ENCODE measurements around the gene GAMT. TPM values are rescaled to one million over a fixed set of nuclear protein-coding genes. Genes with fewer than 3 reads are reported as not detected.

Gene GAMT
- total and polyA plus RNA-seq, 3 donors from 2014 or later: 92.2 to 191 (median 144) TPM

- intact Hi-C loops (cut with DNase I; ENCODE audit: low total_unique reads): no loop called here
- no peaks in the 10 kb centered on the region for H3K36me3 ChIP-seq (ENCODE audit: low read depth, missing control alignments)
- no peaks in the 10 kb centered on the region for H3K9me3 ChIP-seq
- no peak overlapping the region for H3K4me3 ChIP-seq
- WGBS, 2 donors: 65 to 69% methylated on average over 16 to 28 of the region's 28 CpGs
- H3K27ac ChIP-seq: peak overlapping the region; percentile 61 to 82
- DNase-seq: no peak
- H3K27me3 ChIP-seq: no peaks in the 10 kb centered on the region
- peaks cover 65% of the 10 kb centered on the region for H3K4me1 ChIP-seq
- TF ChIP-seq, protein P1, sequence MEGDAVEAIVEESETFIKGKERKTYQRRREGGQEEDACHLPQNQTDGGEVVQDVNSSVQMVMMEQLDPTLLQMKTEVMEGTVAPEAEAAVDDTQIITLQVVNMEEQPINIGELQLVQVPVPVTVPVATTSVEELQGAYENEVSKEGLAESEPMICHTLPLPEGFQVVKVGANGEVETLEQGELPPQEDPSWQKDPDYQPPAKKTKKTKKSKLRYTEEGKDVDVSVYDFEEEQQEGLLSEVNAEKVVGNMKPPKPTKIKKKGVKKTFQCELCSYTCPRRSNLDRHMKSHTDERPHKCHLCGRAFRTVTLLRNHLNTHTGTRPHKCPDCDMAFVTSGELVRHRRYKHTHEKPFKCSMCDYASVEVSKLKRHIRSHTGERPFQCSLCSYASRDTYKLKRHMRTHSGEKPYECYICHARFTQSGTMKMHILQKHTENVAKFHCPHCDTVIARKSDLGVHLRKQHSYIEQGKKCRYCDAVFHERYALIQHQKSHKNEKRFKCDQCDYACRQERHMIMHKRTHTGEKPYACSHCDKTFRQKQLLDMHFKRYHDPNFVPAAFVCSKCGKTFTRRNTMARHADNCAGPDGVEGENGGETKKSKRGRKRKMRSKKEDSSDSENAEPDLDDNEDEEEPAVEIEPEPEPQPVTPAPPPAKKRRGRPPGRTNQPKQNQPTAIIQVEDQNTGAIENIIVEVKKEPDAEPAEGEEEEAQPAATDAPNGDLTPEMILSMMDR (IDR thresholded peaks at IDR 0.05): no peak
- TF ChIP-seq POLR2A (IDR thresholded peaks at IDR 0.05): no peak
Observed at GRCh38 chr19:1416014-1416841, 14.9 kb upstream of the GAMT start.

- Histone ChIP-seq H3K27ac (no peak overlapping the region), H3K36me3 (ENCODE audit: low read depth, missing control alignments) (no peaks in the 10 kb centered on the region), H3K4me3 (no peak overlapping the region), H3K4me1 (peaks cover 83% of the 10 kb centered on the region), H3K9me3 (no peaks in the 10 kb centered on the region), H3K27me3 (no peaks in the 10 kb centered on the region)
- 73 to 88% methylated on average over 19 to 36 of the region's 36 CpGs for WGBS, 2 donors
- no peak for DNase-seq
- intact Hi-C loops (cut with DNase I; ENCODE audit: low total_unique reads): no loop called here
- TF ChIP-seq, protein P1 (IDR thresholded peaks at IDR 0.05): no peak
Observed at GRCh38 chr19:1412995-1413800, 11.9 kb upstream of the GAMT start.

GRCh38 chr19:1412323-1412923 lies 11.1 kb upstream of the GAMT start:
- Histone ChIP-seq H3K9me3 (no peaks in the 10 kb centered on the region), H3K27ac (no peak overlapping the region), H3K36me3 (ENCODE audit: low read depth, missing control alignments) (no peaks in the 10 kb centered on the region), H3K4me1 (peaks cover 75% of the 10 kb centered on the region), H3K27me3 (no peaks in the 10 kb centered on the region), H3K4me3 (no peak overlapping the region)
- 70 to 85% methylated on average over 12 to 21 of the region's 21 CpGs for WGBS, 2 donors
- no peak for DNase-seq
- intact Hi-C loops (cut with DNase I; ENCODE audit: low total_unique reads): no loop called here
- TF ChIP-seq POLR2A (IDR thresholded peaks at IDR 0.05): no peak

- Histone ChIP-seq H3K27me3 (no peaks in the 10 kb centered on the region), H3K9me3 (no peaks in the 10 kb centered on the region), H3K36me3 (ENCODE audit: low read depth, missing control alignments) (no peaks in the 10 kb centered on the region), H3K27ac (peak overlapping the region; percentile 1 to 50), H3K4me3 (no peak overlapping the region), H3K4me1 (peaks cover 69% of the 10 kb centered on the region)
- no peak for TF ChIP-seq POLR2A (IDR thresholded peaks at IDR 0.05)
- TF ChIP-seq, protein P1 (IDR thresholded peaks at IDR 0.05): no peak
- no peak for DNase-seq
- WGBS, 2 donors: 53 to 58% methylated on average over 19 to 28 of the region's 29 CpGs
- intact Hi-C loops (cut with DNase I; ENCODE audit: low total_unique reads): no loop called here
Observed at GRCh38 chr19:1411255-1412191, 10.2 kb upstream of the GAMT start.
